Thyroid gland (tissue), 4 donors: Measurements from ENCODE around the gene BICDL2. TPM values are rescaled to one million over a fixed set of nuclear protein-coding genes. Genes with fewer than 3 reads are reported as not detected.

Experiments
- DNase-seq, 2 donors: peaks; one replicate each; pipeline ENCODE4 v3.0.0-alpha.2; 2019
- H3K27ac ChIP-seq, 3 donors: fragments of 200-600 bp; sonication (generic); 1 replicate in 2 of 3; 2 replicates in 1 of 3; pipeline ENCODE4 v1.5.1; 2016 to 2019; ENCODE audit warnings: mild to moderate bottlenecking in 1 of 3, moderate library complexity in 1 of 3
- H3K27me3 ChIP-seq: fragments of 200-600 bp; sonication (generic); one replicate; pipeline ENCODE4 v1.5.1; 2019
- H3K36me3 ChIP-seq, 2 donors: fragments of 200-600 bp; sonication (generic); one replicate each; pipeline ENCODE4 v1.5.1; 2016 to 2019
- H3K4me1 ChIP-seq, 2 donors: fragments of 200-600 bp; sonication (generic); one replicate each; pipeline ENCODE4 v1.5.1; 2017 to 2019
- H3K4me3 ChIP-seq, 3 donors: fragments of 200-600 bp; sonication (generic); replicated peaks in 1 of 3; 1 replicate in 2 of 3; 2 replicates in 1 of 3; pipeline ENCODE4 v1.5.1; 2016; ENCODE audit warnings: mild to moderate bottlenecking in 1 of 3
- H3K9me3 ChIP-seq: fragments of 200-600 bp; sonication (generic); one replicate; pipeline ENCODE4 v1.5.1; 2017
- CTCF ChIP-seq, 6 experiments: fragments of 200-600 bp in 3 of 6; fragments of 450-650 bp in 3 of 6; sonication (generic) in 3 of 6; IDR thresholded peaks; one replicate each; pipeline ENCODE4 v1.5.1; 2016 to 2019; ENCODE audit warnings: antibody characterized with exemption in 6 of 6, mild to moderate bottlenecking in 2 of 6, inconsistent platforms in 1 of 6, moderate library complexity in 1 of 6
- POLR2A ChIP-seq, 2 donors: fragments of 450-650 bp; IDR thresholded peaks; one replicate each; pipeline ENCODE4 v1.6.1; 2017; ENCODE audit warnings: antibody characterized with exemption in 2 of 2, mild to moderate bottlenecking in 2 of 2, moderate library complexity in 1 of 2
- WGBS, 2 donors: methylation state at CpG; one replicate each; pipeline ENCODE4 v1.1.5; 2017; 5-methylcytosine and 5-hydroxymethylcytosine counted together
- intact Hi-C: fragments of 100-400 bp; cut with DNase I; formaldehyde crosslinking; loops from one replicate; pipeline ENCODE4 v1.15.1; 2023
- total RNA-seq, 4 donors: library from RNA; depleted of rRNA; stranded (reverse); fragments of >200 nt; gene quantifications; one replicate each; pipeline ENCODE4 v1.2.3, GENCODE V29; 2016

The BICDL2 gene
- total RNA-seq, 4 donors from 2014 or later: 7.3 to 17.8 (median 14.6) TPM

- Histone ChIP-seq H3K4me1 (peaks cover 0 to 34% of the 10 kb centered on the region in 2 donors), H3K27ac (peak overlapping the region in 1 of 3 donors; percentile 41), H3K27me3 (no peaks in the 10 kb centered on the region), H3K4me3 (no peak overlapping the region), H3K9me3 (no peaks in the 10 kb centered on the region), H3K36me3 (no peaks in the 10 kb centered on the region)
- TF ChIP-seq POLR2A (IDR thresholded peaks at IDR 0.05) (no peak), CTCF (IDR thresholded peaks at IDR 0.05) (no peak)
- 42 to 67% methylated on average over 2 to 3 of the region's 4 CpGs for WGBS, 2 donors
- no peak for DNase-seq
- intact Hi-C loops: loop anchor here (10.0 kb wide), 1 partner anchor 56 kb away; no protein-coding TSS in a partner anchor
Measured at GRCh38 chr16:3068487-3068886, 31.7 kb upstream of the BICDL2 start.

GRCh38 chr16:3066440-3066748 is 29.6 kb upstream of the BICDL2 start:
- Histone ChIP-seq H3K9me3 (no peaks in the 10 kb centered on the region), H3K4me3 (peak overlapping the region in 1 of 3 donors; percentile 18), H3K27ac (peak overlapping the region in 2 of 3 donors; percentile 71 to 76), H3K36me3 (no peaks in the 10 kb centered on the region), H3K27me3 (no peaks in the 10 kb centered on the region), H3K4me1 (peaks cover 0 to 34% of the 10 kb centered on the region in 2 donors)
- TF ChIP-seq POLR2A (IDR thresholded peaks at IDR 0.05): no peak
- TF ChIP-seq CTCF (IDR thresholded peaks at IDR 0.05): no peak
- intact Hi-C loops: loop anchor here (10.0 kb wide), 1 partner anchor 58 kb away; no protein-coding TSS in a partner anchor
- WGBS, 2 donors: 78% methylated on average over 6 of the region's 7 CpGs; no CpG with 5 or more reads in 1 of the 2 donors
- no peak for DNase-seq

GRCh38 chr16:3065742-3066439 is 29.1 kb upstream of the BICDL2 start:
- intact Hi-C loops: loop anchor here (10.0 kb wide), 1 partner anchor 59 kb away; no protein-coding TSS in a partner anchor
- Histone ChIP-seq H3K9me3 (no peaks in the 10 kb centered on the region), H3K36me3 (no peaks in the 10 kb centered on the region), H3K27me3 (no peaks in the 10 kb centered on the region), H3K27ac (peak overlapping the region in 2 of 3 donors; percentile 71 to 76), H3K4me1 (peaks cover 0 to 34% of the 10 kb centered on the region in 2 donors), H3K4me3 (peak overlapping the region in 1 of 3 donors; percentile 18)
- no peak for DNase-seq
- TF ChIP-seq CTCF (IDR thresholded peaks at IDR 0.05) (no peak), POLR2A (IDR thresholded peaks at IDR 0.05) (no peak)
- 74 to 78% methylated on average over 20 to 25 of the region's 26 CpGs for WGBS, 2 donors

- TF ChIP-seq CTCF (IDR thresholded peaks at IDR 0.05) (no peak), POLR2A (IDR thresholded peaks at IDR 0.05) (peak in 1 of 2 donors; percentile 16)
- H3K4me1 ChIP-seq: peaks cover 0 to 36% of the 10 kb centered on the region in 2 donors
- 58 to 62% methylated on average over 13 of the region's 13 CpGs for WGBS, 2 donors
- H3K36me3 ChIP-seq: no peaks in the 10 kb centered on the region
- no peaks in the 10 kb centered on the region for H3K27me3 ChIP-seq
- no peaks in the 10 kb centered on the region for H3K9me3 ChIP-seq
- H3K27ac ChIP-seq: peak within 1 kb of the TSS; percentile 54 to 76 (median 71)
- intact Hi-C loops: loop anchor here (10.0 kb wide), 1 partner anchor 60 kb away; no protein-coding TSS in a partner anchor
- peak within 1 kb of the TSS in 1 of 3 donors; percentile 18 for H3K4me3 ChIP-seq
- DNase-seq: peak; percentile 47 to 48
Measured at GRCh38 chr16:3065069-3065741, 28.5 kb upstream of the BICDL2 start, which contains the start of gene IL32. IL32 (plus strand) TSS chr16:3065640; CDS start chr16:3065812, 172 bp downstream.
